ENCODE results near the gene LRP2.
"Not testable (repeated sequence)": the region's sequence is repeated elsewhere in the genome, so short reads cannot be mapped to it uniquely, and the experiment has no call there.

LRP2 gene

DNA sequence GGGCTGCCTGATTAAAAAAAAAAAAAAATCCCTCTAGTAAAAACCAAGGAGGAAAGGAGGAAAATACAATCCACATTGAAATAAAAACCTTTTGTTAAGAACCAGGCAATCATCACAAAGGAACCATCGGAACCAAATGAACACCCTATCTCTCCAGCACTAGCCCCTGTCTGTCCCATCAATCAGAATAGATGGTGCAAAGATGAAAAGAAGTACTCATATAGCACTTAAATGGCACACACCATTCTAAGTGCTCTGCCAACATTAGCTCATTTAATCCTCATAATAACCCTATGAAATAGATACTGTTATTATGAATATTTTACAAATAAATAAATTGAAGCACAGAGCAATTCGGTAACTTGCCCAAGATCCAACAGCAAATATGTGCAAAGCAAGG, 38.5 kb downstream of the LRP2 start:
- no peak for TF ChIP-seq CTCF (IDR thresholded peaks at IDR 0.05; ENCODE audit: insufficient read depth, low read depth, low read length, missing control alignments)
- no peak overlapping the region for H3K4me3 ChIP-seq (ENCODE audit: low read depth, low read length)
- DNase-seq (ENCODE audit: low read depth), result no peak

DNA sequence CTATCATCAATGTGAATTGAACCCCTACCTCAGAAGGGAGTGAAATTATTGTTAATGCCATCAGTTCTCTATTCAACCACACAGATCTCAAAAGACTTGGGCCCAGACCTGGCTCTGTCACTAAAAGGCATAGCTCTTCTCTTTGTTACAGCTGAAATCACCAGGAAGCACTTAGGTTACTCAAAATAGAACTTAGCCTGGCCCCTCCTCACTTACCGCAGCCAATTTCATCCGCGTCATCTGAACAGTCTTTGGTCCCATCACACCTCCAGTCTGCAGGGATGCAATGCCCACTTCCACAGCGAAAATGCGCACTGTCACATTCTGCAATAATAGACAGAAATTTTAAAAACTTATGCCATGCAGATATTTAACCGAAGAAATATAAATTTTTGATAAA, 41.8 kb downstream of the LRP2 start:
- H3K4me3 ChIP-seq (ENCODE audit: low read depth, low read length), result no peak overlapping the region
- no peak for TF ChIP-seq CTCF (IDR thresholded peaks at IDR 0.05; ENCODE audit: insufficient read depth, low read depth, low read length, missing control alignments)
- DNase-seq (ENCODE audit: low read depth), result no peak

GRCh38 chr2:169315357-169315756, 47.0 kb downstream of the LRP2 start:
- no peak overlapping the region for H3K4me3 ChIP-seq (ENCODE audit: low read depth, low read length)
- no peak for TF ChIP-seq CTCF (IDR thresholded peaks at IDR 0.05; ENCODE audit: insufficient read depth, low read depth, low read length, missing control alignments)
- DNase-seq (ENCODE audit: low read depth), result no peak

DNA sequence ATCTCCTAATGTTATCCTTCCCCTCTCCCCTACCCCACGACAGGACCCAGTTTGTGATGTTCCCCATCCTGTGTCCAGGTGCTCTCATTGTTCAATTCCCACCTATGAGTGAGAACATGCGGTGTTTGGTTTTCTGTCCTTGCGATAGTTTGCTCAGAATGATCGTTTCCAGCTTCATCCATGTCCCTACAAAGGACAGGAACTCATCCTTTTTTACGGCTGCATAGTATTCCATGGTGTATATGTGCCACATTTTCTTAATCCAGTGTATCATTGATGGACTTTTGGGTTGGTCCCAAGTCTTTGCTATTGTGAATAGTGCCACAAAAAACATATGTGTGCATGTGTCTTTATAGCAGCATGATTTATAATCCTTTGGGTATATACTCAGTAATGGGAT, 54.0 kb downstream of the LRP2 start:
- not testable (repeated sequence) for DNase-seq (ENCODE audit: low read depth); H3K4me3 ChIP-seq (ENCODE audit: low read depth, low read length)

GRCh38 chr2:169304689-169305088, 57.6 kb downstream of the LRP2 start:
- not testable (repeated sequence) for H3K4me3 ChIP-seq (ENCODE audit: low read depth, low read length); DNase-seq (ENCODE audit: low read depth)

GRCh38 chr2:169303579-169304305, 58.6 kb downstream of the LRP2 start:
- no peak for DNase-seq (ENCODE audit: low read depth)
- H3K4me3 ChIP-seq (ENCODE audit: low read depth, low read length), result no peak overlapping the region
- TF ChIP-seq CTCF (IDR thresholded peaks at IDR 0.05; ENCODE audit: insufficient read depth, low read depth, low read length, missing control alignments), result no peak

DNA sequence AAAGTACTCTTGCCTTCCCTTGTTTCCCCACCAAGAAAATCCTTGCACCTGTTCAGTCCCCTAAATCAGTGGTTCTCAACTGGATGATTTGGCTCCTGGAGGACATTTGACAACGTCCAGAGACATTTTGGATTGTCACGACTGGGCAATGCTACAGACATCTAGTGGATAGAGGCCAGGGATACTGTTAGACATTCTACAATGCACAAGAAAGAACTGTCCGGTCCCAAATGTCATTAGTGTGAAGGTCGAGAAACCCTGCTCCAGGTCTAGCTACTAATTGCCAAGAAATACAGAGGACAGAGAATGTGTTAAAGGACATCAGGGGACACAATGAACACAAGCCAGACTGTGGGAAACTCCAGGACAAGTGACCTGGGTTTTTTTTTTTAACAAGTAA, 60.0 kb downstream of the LRP2 start:
- no peak for DNase-seq (ENCODE audit: low read depth)

More for the DNA sequence above, 60.0 kb downstream of the LRP2 start:
- H3K4me3 ChIP-seq (ENCODE audit: low read depth, low read length), result no peak overlapping the region
- TF ChIP-seq CTCF (IDR thresholded peaks at IDR 0.05; ENCODE audit: insufficient read depth, low read depth, low read length, missing control alignments), result no peak
